HFF-Myc (cell line): ENCODE results near the gene GET4.

Source experiments
- DNase-seq: peaks from one replicate; pipeline ENCODE4 v3.0.0-alpha.2; 2011; ENCODE audit warnings: low read depth; ENCODE audit errors: extremely low read depth
- H3K4me3 ChIP-seq: replicated peaks from 2 replicates; pipeline ENCODE4 v1.5.1; 2011; ENCODE audit warnings: low read depth, mild to moderate bottlenecking, control low read depth, low read length
- CTCF ChIP-seq: IDR thresholded peaks from 2 replicates; pipeline ENCODE4 v1.5.1; 2012; ENCODE audit warnings: mild to moderate bottlenecking, low read depth, low read length, control low read depth; ENCODE audit errors: missing control alignments

Gene GET4

GRCh38 chr7:837001-837400 lies 39.4 kb upstream of the GET4 start:
- no peak for DNase-seq
- no peak overlapping the region for H3K4me3 ChIP-seq
- no peak for TF ChIP-seq CTCF

GRCh38 chr7:840001-840600 lies 36.3 kb upstream of the GET4 start:
- TF ChIP-seq CTCF, result no peak
- no peak for DNase-seq
- no peak overlapping the region for H3K4me3 ChIP-seq

DNA sequence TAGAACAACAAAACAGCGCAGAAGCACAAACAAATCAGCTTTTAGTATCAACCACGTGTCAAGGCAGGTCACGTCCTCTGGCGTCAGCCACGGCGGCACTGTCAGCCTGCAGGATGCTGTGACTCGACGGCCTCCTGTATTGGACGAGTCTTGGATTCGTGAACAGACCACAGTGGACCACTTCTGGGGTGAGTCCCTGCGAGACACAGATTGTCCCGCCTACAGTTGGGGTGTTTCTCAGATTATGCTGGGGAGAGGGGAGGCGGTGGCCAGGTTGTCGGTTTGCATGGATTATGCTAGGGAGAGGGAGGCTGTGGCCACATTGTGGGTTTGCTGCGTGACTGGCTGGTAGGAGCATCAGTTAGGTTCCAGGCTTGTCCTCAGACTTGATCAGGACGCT lies 34.4 kb upstream of the GET4 start:
- no peak overlapping the region for H3K4me3 ChIP-seq
- no peak for DNase-seq
- no peak for TF ChIP-seq CTCF

DNA sequence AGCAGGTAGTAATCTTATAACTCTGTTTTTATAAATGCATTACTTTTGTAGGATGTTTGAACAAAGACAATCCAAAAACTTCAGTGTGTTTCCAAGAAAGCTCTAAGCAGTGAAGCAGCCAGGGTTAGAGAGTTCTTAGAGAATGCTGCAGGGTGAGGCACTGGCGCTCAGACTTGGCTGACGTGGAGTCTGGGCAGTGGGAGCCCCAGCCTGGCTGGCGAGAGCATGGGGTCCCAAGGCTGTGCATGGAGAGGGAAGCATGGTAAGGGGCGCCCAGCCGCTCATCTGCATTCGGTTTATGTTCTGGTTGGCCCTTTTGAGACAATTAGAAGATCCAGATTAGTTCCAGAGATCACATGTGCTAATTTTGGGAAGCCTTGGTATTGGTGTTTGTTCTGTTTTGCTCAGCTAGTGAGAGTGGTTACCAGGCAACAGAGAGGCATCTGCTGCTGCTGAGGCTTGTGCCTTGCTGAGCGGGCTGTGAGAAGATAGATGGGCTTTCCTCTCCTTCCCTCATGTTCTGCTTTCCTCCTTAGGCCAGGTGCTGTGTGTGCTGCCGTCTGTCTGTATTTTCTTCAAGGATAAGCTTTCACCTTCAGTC lies 33.8 kb upstream of the GET4 start:
- TF ChIP-seq CTCF, result no peak
- no peak overlapping the region for H3K4me3 ChIP-seq
- no peak for DNase-seq

DNA sequence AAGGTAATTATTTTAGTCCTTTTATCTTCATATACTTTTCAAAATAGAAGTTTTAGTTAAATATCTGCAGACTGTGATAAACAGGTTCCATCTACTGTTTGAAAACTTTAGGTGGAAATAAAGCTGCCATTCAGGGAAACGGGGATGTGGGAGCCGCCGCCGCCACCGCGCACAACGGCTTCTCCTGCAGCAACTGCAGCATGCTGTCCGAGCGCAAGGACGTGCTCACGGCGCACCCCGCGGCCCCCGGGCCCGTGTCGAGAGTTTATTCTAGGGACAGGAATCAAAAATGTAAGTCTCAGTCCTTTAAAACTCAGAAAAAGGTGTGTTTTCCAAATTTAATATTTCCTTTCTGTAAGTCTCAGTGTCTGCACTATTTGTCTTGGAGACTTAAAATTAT lies 33.1 kb upstream of the GET4 start:
- no peak overlapping the region for H3K4me3 ChIP-seq
- TF ChIP-seq CTCF, result no peak
- DNase-seq, result no peak

DNA sequence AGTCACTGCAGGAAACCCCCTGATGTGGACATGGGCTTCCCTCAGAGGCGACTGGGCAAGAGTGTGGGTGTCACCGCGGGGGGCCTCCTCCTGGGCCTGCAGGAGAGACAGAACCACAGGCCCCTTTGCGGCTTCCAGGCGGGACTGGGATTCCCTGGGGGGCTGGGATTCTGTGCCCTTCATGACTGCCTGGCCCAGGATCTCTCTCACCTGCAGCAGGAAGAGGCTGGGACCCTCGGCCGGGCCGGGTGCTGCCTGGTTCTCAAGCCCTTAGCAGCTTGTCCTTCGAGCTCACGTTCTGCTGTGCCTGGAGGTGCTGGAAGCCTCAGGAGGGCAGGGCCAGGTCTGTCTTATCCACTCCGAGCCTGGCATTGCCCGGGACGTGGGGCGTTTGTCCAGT lies 32.3 kb upstream of the GET4 start:
- no peak for TF ChIP-seq CTCF
- DNase-seq, result no peak
- H3K4me3 ChIP-seq, result no peak overlapping the region

GRCh38 chr7:844514-844913 lies 31.8 kb upstream of the GET4 start:
- no peak overlapping the region for H3K4me3 ChIP-seq
- no peak for TF ChIP-seq CTCF
- no peak for DNase-seq
